GM19468 (cell line): Measurements from ENCODE around the gene IL3RA.
"Not testable (repeated sequence)": the region's sequence is repeated elsewhere in the genome, so short reads cannot be mapped to it uniquely, and the experiment has no call there.

ENCODE experiments used
- ATAC-seq: cut with Tn5 transposase; IDR thresholded peaks from one replicate; pipeline ENCODE4 v1.9.1; 2021; ENCODE audit warnings: mild to moderate bottlenecking, moderate library complexity, moderate number of reproducible peaks; ENCODE audit not compliant: unreplicated experiment; ENCODE audit errors: extremely low read depth

IL3RA gene

GRCh38 chrX:1336331-1336943 lies at the start of gene IL3RA:
IL3RA (plus strand) TSS chrX:1336785; CDS start chrX:1341766, 4,981 bp downstream.
- ATAC-seq: peak; percentile 35

- ATAC-seq: no peak
These were observed 47.0 kb upstream of the IL3RA start for GRCh38 chrX:1289535-1289934.

- ATAC-seq: no peak
These were observed 45.4 kb upstream of the IL3RA start for GRCh38 chrX:1291110-1291740.

GRCh38 chrX:1292575-1293290 lies 43.9 kb upstream of the IL3RA start:
- ATAC-seq: no peak

GRCh38 chrX:1294301-1295067 lies 42.1 kb upstream of the IL3RA start:
- no peak for ATAC-seq

GRCh38 chrX:1295550-1295949 lies 41.0 kb upstream of the IL3RA start:
- ATAC-seq: no peak

GRCh38 chrX:1297591-1297990 lies 39.0 kb upstream of the IL3RA start:
- ATAC-seq: not testable (repeated sequence)

- ATAC-seq: no peak
These were observed 36.1 kb upstream of the IL3RA start for GRCh38 chrX:1300449-1300848.

GRCh38 chrX:1305411-1305810 lies 31.2 kb upstream of the IL3RA start:
- no peak for ATAC-seq

- ATAC-seq: no peak
These were observed 29.5 kb upstream of the IL3RA start for GRCh38 chrX:1306909-1307625.

- no peak for ATAC-seq
These were observed 28.8 kb upstream of the IL3RA start for GRCh38 chrX:1307626-1308340.

- ATAC-seq: no peak
These were observed 28.1 kb upstream of the IL3RA start for GRCh38 chrX:1308476-1308875.

- not testable (repeated sequence) for ATAC-seq
These were observed 27.7 kb upstream of the IL3RA start for GRCh38 chrX:1308917-1309316.

- ATAC-seq: no peak
These were observed 22.8 kb upstream of the IL3RA start for GRCh38 chrX:1313788-1314187.

- ATAC-seq: no peak
These were observed 20.1 kb upstream of the IL3RA start for GRCh38 chrX:1316527-1316926.

- no peak for ATAC-seq
These were observed 14.9 kb upstream of the IL3RA start for GRCh38 chrX:1321674-1322073.

- ATAC-seq: no peak
These were observed 14.2 kb upstream of the IL3RA start for GRCh38 chrX:1322393-1322792.

GRCh38 chrX:1323315-1323714 lies 13.3 kb upstream of the IL3RA start:
- no peak for ATAC-seq

- ATAC-seq: no peak
These were observed 11.0 kb upstream of the IL3RA start for GRCh38 chrX:1325515-1326116.
